Right lobe of liver (tissue), 6 donors: Measurements from ENCODE around the gene SLC48A1. TPM values are rescaled to one million over a fixed set of nuclear protein-coding genes. Genes with fewer than 3 reads are reported as not detected.
A peak's percentile ranks its signal among the peaks of the same experiment; 100 is the strongest.

Experiments used
- ATAC-seq, 4 donors: fragments of 200-7000 bp; cut with Tn5 transposase; one replicate each; pipeline ENCODE4 v1.9.1; 2020; ENCODE audit warnings: mild to moderate bottlenecking in 4 of 4, moderate library complexity in 4 of 4
- DNase-seq, 3 donors: peaks; one replicate each; pipeline ENCODE4 v3.0.0-alpha.2; 2020
- H3K27ac ChIP-seq, 3 donors: fragments of 200-600 bp; one replicate each; pipeline ENCODE4 v1.8.0; 2022
- H3K27me3 ChIP-seq, 2 donors: fragments of 200-600 bp; one replicate each; pipeline ENCODE4 v1.8.0; 2022
- H3K36me3 ChIP-seq, 4 donors: fragments of 200-600 bp; sonication (generic) in 1 of 4; one replicate each; pipeline versions ENCODE4 v1.5.1 to v1.8.0; 2017 to 2022; ENCODE audit warnings: control low read depth in 1 of 4
- H3K4me1 ChIP-seq, 4 donors: fragments of 200-600 bp; sonication (generic) in 1 of 4; one replicate each; pipeline versions ENCODE4 v1.5.1 to v1.8.0; 2017 to 2022; ENCODE audit warnings: control low read depth in 1 of 4
- H3K4me3 ChIP-seq, 3 donors: fragments of 200-600 bp; one replicate each; pipeline ENCODE4 v1.8.0; 2022
- H3K9me3 ChIP-seq, 4 donors: fragments of 200-600 bp; sonication (generic) in 1 of 4; one replicate each; pipeline versions ENCODE4 v1.5.1 to v1.8.0; 2017 to 2022; ENCODE audit warnings: control low read depth in 1 of 4
- CTCF ChIP-seq, 4 donors: fragments of 200-600 bp in 3 of 4; fragments of 450-650 bp in 1 of 4; IDR thresholded peaks; one replicate each; pipeline versions ENCODE4 v1.5.1 to v1.8.0; 2016 to 2022; ENCODE audit warnings: antibody characterized with exemption in 4 of 4, mild to moderate bottlenecking in 2 of 4
- POLR2A ChIP-seq: fragments of 450-650 bp; IDR thresholded peaks from one replicate; pipeline ENCODE4 v1.6.1; 2017; ENCODE audit warnings: antibody characterized with exemption, mild to moderate bottlenecking
- WGBS: methylation state at CpG from one replicate; pipeline ENCODE4 v1.1.6; 2018; ENCODE audit warnings: low coverage, low lambda C conversion rate; ENCODE audit not compliant: insufficient coverage; ENCODE audit errors: missing lambda C conversion rate; 5-methylcytosine and 5-hydroxymethylcytosine counted together
- intact Hi-C, 2 donors: fragments of 100-400 bp; cut with DNase I; formaldehyde crosslinking; loops; one replicate each; pipeline versions ENCODE4 v1.11.2 to v1.14.1; 2022
- total RNA-seq, 6 experiments: library from RNA; depleted of rRNA in 2 of 6; stranded (reverse); fragments of >200 nt in 2 of 6; fragmentation: NEBNext Ultra II Directional in 3 of 6; extraction: Animal tissue kit (Norgen Biotek cat#: 25700) in 3 of 6; gene quantifications; one replicate each; pipeline versions ENCODE4 v1.1.0 to v1.2.4, GENCODE V29; 2016 to 2023
- donor health status: DM: no; HTN: yes; CAD: no.
- donor health status: DM: no; HTN: no; CAD: no.
- donor health status: DM: no; HTN: no; CAD: no.
- donor health status: DM: no; HTN: yes; CAD: no.
- donor health status: DM: no; HTN: yes; CAD: no.

Gene SLC48A1
- total RNA-seq, 6 experiments from 2014 or later: 12.4 to 20.4 (median 18.0) TPM

GRCh38 chr12:47816403-47817271 is 43.6 kb downstream of the SLC48A1 start:
- Histone ChIP-seq H3K27me3 (no peaks in the 10 kb centered on the region), H3K4me1 (peaks cover 0 to 14% (median 1%) of the 10 kb centered on the region in 4 donors), H3K36me3 (no peaks in the 10 kb centered on the region), H3K27ac (peak overlapping the region in 2 of 3 donors; percentile 69 to 76), H3K9me3 (no peaks in the 10 kb centered on the region), H3K4me3 (no peak overlapping the region)
- 57% methylated on average over 4 of the region's 12 CpGs for WGBS
- DNase-seq (peak in 1 of 3 donors; percentile 48), ATAC-seq (peak in 1 of 4 donors; percentile 0)
- intact Hi-C loops: no loop called here
- TF ChIP-seq POLR2A (no peak), CTCF (IDR thresholded peaks at IDR 0.05) (no peak)

GRCh38 chr12:47817272-47818006 is 44.4 kb downstream of the SLC48A1 start:
- H3K36me3 ChIP-seq: no peaks in the 10 kb centered on the region
- WGBS: 30% methylated on average over 4 of the region's 7 CpGs
- intact Hi-C loops: no loop called here
- peak overlapping the region in 1 of 3 donors; percentile 63 for H3K4me3 ChIP-seq
- DNase-seq: peak in 1 of 3 donors; percentile 46
- no peaks in the 10 kb centered on the region for H3K9me3 ChIP-seq
- H3K4me1 ChIP-seq: peaks cover 0 to 9% (median 1%) of the 10 kb centered on the region in 4 donors
- TF ChIP-seq POLR2A (no peak), CTCF (IDR thresholded peaks at IDR 0.05) (peak in 1 of 4 donors; percentile 19)
- no peaks in the 10 kb centered on the region for H3K27me3 ChIP-seq
- no peak for ATAC-seq
- H3K27ac ChIP-seq: peak overlapping the region in 2 of 3 donors; percentile 69 to 76

- intact Hi-C loops: no loop called here
- Histone ChIP-seq H3K9me3 (no peaks in the 10 kb centered on the region), H3K4me1 (peaks cover 0 to 8% (median 1%) of the 10 kb centered on the region in 4 donors), H3K36me3 (no peaks in the 10 kb centered on the region), H3K27me3 (no peaks in the 10 kb centered on the region), H3K27ac (peak overlapping the region in 2 of 3 donors; percentile 76 to 85), H3K4me3 (peak overlapping the region; percentile 49 to 63 (median 59))
- WGBS: 80% methylated on average over 2 of the region's 3 CpGs
- ATAC-seq (no peak), DNase-seq (peak in 1 of 3 donors; percentile 33)
- no peak for TF ChIP-seq CTCF (IDR thresholded peaks at IDR 0.05)
These were observed 45.0 kb downstream of the SLC48A1 start for GRCh38 chr12:47818007-47818376.

- Histone ChIP-seq H3K27ac (peak overlapping the region; percentile 72 to 85 (median 76)), H3K9me3 (no peaks in the 10 kb centered on the region), H3K4me1 (peaks cover 0 to 3% (median 1%) of the 10 kb centered on the region in 4 donors), H3K4me3 (peak overlapping the region; percentile 49 to 63 (median 59)), H3K27me3 (no peaks in the 10 kb centered on the region), H3K36me3 (no peaks in the 10 kb centered on the region)
- intact Hi-C loops: no loop called here
- DNase-seq (peak in 2 of 3 donors; percentile 50 to 65), ATAC-seq (peak; percentile 4 to 31 (median 8))
- TF ChIP-seq POLR2A (no peak), CTCF (IDR thresholded peaks at IDR 0.05) (no peak)
- 65% methylated on average over 2 of the region's 23 CpGs for WGBS
These were observed 45.6 kb downstream of the SLC48A1 start for GRCh38 chr12:47818467-47819137.
